SK-N-SH (cell line): ENCODE measurements around the gene HOXD13.

ENCODE experiments used
- JUND ChIP-seq: IDR thresholded peaks from 2 replicates; pipeline ENCODE4 v1.4.0; 2012
- TF ChIP-seq, protein P1 (sequence below): fragments of 200-600 bp; sonication (generic); IDR thresholded peaks from 2 replicates; pipeline ENCODE4 v1.6.1; 2017; ENCODE audit warnings: antibody characterized with exemption, mild to moderate bottlenecking, moderate library complexity

DNA sequence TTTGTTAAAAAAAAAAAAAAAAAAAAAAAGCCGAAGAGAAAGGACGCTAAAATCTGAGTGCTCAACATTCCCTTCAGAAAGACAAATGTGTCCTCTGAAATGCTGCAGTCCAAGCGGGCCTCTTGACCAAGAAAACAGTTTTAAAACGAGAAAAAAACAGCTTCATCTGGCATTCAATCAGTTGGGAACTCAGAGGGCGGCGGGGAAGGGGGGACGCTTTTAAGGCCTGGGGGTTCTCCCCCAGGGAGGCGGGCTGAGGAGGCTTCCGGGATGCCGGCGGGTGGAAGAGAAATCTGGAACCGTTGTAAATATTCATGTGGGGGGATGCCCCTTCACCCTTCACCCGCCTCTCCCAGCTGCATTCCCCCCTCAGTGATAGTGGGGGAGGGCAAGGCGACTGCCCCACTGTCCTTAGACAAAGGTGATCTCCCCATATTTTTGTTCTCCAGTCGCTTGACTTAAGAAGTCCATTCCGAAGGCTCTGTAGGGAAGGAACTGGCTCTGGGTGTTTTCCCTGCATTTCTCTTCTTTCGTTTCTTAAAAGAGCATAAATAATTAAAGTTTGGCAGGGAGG lies 11.3 kb downstream of the HOXD13 start:
- TF ChIP-seq, protein P1, sequence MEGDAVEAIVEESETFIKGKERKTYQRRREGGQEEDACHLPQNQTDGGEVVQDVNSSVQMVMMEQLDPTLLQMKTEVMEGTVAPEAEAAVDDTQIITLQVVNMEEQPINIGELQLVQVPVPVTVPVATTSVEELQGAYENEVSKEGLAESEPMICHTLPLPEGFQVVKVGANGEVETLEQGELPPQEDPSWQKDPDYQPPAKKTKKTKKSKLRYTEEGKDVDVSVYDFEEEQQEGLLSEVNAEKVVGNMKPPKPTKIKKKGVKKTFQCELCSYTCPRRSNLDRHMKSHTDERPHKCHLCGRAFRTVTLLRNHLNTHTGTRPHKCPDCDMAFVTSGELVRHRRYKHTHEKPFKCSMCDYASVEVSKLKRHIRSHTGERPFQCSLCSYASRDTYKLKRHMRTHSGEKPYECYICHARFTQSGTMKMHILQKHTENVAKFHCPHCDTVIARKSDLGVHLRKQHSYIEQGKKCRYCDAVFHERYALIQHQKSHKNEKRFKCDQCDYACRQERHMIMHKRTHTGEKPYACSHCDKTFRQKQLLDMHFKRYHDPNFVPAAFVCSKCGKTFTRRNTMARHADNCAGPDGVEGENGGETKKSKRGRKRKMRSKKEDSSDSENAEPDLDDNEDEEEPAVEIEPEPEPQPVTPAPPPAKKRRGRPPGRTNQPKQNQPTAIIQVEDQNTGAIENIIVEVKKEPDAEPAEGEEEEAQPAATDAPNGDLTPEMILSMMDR, result no peak
- no peak for TF ChIP-seq JUND
